Measurements from ENCODE around the gene CYP1A2.
"Not testable (repeated sequence)": the region's sequence is repeated elsewhere in the genome, so short reads cannot be mapped to it uniquely, and the experiment has no call there.

DNA sequence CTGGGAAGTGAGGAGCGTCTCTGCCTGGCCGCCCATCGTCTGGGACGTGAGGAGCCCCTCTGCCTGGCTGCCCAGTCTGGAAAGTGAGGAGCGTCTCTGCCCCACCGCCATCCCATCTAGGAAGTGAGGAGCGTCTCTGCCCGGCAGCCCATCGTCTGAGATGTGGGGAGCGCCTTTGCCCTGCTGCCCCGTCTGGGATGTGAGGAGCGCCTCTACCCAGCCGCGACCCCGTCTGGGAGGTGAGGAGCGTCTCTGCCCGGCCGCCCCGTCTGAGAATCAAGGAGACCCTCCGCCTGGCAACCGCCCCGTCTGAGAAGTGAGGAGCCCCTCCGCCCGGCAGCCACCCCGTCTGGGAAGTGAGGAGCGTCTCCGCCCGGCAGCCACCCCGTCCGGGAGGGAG lies 19.9 kb upstream of the CYP1A2 start:
- not testable (repeated sequence) for TF ChIP-seq TAF15 (IDR thresholded peaks at IDR 0.05; ENCODE audit: low read depth, low read length); POLR2AphosphoS5 (IDR thresholded peaks at IDR 0.05; ENCODE audit: control insufficient read depth, insufficient read depth, low read depth, low read length); RAD51 (IDR thresholded peaks at IDR 0.05; ENCODE audit: borderline replicate concordance, low read depth); HEY1 (CRISPR knock-in tag; IDR thresholded peaks at IDR 0.05; ENCODE audit: borderline replicate concordance); NCOA2 (IDR thresholded peaks at IDR 0.05; ENCODE audit: partially characterized antibody in 2 of 2); ETS2 (tag; IDR thresholded peaks at IDR 0.05; ENCODE audit: borderline replicate concordance, poor library complexity, severe bottlenecking)
- TF ChIP-seq, protein P1, sequence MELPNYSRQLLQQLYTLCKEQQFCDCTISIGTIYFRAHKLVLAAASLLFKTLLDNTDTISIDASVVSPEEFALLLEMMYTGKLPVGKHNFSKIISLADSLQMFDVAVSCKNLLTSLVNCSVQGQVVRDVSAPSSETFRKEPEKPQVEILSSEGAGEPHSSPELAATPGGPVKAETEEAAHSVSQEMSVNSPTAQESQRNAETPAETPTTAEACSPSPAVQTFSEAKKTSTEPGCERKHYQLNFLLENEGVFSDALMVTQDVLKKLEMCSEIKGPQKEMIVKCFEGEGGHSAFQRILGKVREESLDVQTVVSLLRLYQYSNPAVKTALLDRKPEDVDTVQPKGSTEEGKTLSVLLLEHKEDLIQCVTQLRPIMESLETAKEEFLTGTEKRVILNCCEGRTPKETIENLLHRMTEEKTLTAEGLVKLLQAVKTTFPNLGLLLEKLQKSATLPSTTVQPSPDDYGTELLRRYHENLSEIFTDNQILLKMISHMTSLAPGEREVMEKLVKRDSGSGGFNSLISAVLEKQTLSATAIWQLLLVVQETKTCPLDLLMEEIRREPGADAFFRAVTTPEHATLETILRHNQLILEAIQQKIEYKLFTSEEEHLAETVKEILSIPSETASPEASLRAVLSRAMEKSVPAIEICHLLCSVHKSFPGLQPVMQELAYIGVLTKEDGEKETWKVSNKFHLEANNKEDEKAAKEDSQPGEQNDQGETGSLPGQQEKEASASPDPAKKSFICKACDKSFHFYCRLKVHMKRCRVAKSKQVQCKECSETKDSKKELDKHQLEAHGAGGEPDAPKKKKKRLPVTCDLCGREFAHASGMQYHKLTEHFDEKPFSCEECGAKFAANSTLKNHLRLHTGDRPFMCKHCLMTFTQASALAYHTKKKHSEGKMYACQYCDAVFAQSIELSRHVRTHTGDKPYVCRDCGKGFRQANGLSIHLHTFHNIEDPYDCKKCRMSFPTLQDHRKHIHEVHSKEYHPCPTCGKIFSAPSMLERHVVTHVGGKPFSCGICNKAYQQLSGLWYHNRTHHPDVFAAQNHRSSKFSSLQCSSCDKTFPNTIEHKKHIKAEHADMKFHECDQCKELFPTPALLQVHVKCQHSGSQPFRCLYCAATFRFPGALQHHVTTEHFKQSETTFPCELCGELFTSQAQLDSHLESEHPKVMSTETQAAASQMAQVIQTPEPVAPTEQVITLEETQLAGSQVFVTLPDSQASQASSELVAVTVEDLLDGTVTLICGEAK (IDR thresholded peaks at IDR 0.05), result not testable (repeated sequence)
- TF ChIP-seq, protein P1 (CRISPR knock-in tag; IDR thresholded peaks at IDR 0.05), result not testable (repeated sequence)
- TF ChIP-seq, protein P2, sequence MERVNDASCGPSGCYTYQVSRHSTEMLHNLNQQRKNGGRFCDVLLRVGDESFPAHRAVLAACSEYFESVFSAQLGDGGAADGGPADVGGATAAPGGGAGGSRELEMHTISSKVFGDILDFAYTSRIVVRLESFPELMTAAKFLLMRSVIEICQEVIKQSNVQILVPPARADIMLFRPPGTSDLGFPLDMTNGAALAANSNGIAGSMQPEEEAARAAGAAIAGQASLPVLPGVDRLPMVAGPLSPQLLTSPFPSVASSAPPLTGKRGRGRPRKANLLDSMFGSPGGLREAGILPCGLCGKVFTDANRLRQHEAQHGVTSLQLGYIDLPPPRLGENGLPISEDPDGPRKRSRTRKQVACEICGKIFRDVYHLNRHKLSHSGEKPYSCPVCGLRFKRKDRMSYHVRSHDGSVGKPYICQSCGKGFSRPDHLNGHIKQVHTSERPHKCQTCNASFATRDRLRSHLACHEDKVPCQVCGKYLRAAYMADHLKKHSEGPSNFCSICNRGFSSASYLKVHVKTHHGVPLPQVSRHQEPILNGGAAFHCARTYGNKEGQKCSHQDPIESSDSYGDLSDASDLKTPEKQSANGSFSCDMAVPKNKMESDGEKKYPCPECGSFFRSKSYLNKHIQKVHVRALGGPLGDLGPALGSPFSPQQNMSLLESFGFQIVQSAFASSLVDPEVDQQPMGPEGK (CRISPR knock-in tag; IDR thresholded peaks at IDR 0.05; ENCODE audit: borderline replicate concordance), result not testable (repeated sequence)

Measured in K562 (cell line).